GM21360 (cell line): ENCODE results near the gene PICK1.
"Not testable (repeated sequence)": the region's sequence is repeated elsewhere in the genome, so short reads cannot be mapped to it uniquely, and the experiment has no call there.

Experiments
- ATAC-seq: cut with Tn5 transposase; IDR thresholded peaks from one replicate; pipeline ENCODE4 v1.9.1; 2021; ENCODE audit warnings: mild to moderate bottlenecking, moderate library complexity; ENCODE audit not compliant: unreplicated experiment

PICK1 gene

GRCh38 chr22:38030311-38031133 lies 26.7 kb upstream of the PICK1 start:
- ATAC-seq: no peak

- ATAC-seq: no peak
Observed at GRCh38 chr22:38031491-38031890, 25.7 kb upstream of the PICK1 start.

GRCh38 chr22:38032681-38033521 lies 24.3 kb upstream of the PICK1 start:
- no peak for ATAC-seq

- ATAC-seq: no peak
Observed at GRCh38 chr22:38033522-38034277, 23.5 kb upstream of the PICK1 start.

- ATAC-seq: no peak
Observed at GRCh38 chr22:38034278-38034882, 22.8 kb upstream of the PICK1 start.

GRCh38 chr22:38034884-38035529 lies 22.2 kb upstream of the PICK1 start:
- ATAC-seq: no peak

- no peak for ATAC-seq
Observed at GRCh38 chr22:38035530-38035885, 21.7 kb upstream of the PICK1 start.

- ATAC-seq: no peak
Observed at GRCh38 chr22:38036392-38037062, 20.7 kb upstream of the PICK1 start.

GRCh38 chr22:38037367-38038150 lies 19.6 kb upstream of the PICK1 start:
- not testable (repeated sequence) for ATAC-seq

GRCh38 chr22:38038426-38038825 lies 18.8 kb upstream of the PICK1 start:
- ATAC-seq: no peak

GRCh38 chr22:38038890-38039812 lies 18.1 kb upstream of the PICK1 start:
- no peak for ATAC-seq

GRCh38 chr22:38040953-38041759 lies 16.0 kb upstream of the PICK1 start:
- ATAC-seq: no peak

- ATAC-seq: no peak
Observed at GRCh38 chr22:38041760-38042487, 15.3 kb upstream of the PICK1 start.

- ATAC-seq: no peak
Observed at GRCh38 chr22:38042488-38042790, 14.8 kb upstream of the PICK1 start.

GRCh38 chr22:38043151-38044039 lies 13.8 kb upstream of the PICK1 start:
- no peak for ATAC-seq
